Muscle layer of colon (tissue), 2 donors: Measurements from ENCODE around the gene ACER2.
A peak's percentile ranks its signal among the peaks of the same experiment; 100 is the strongest.
"Not testable (repeated sequence)": the region's sequence is repeated elsewhere in the genome, so short reads cannot be mapped to it uniquely, and the experiment has no call there.

Source experiments
- H3K27ac ChIP-seq: one replicate; pipeline ENCODE4 v1.7.0; 2013; ENCODE audit warnings: low read depth, mild to moderate bottlenecking, low read length, moderate library complexity
- H3K27me3 ChIP-seq, 2 donors: one replicate each; pipeline ENCODE4 v1.7.0; 2013; ENCODE audit warnings: low read length in 2 of 2, mild to moderate bottlenecking in 2 of 2; ENCODE audit not compliant: insufficient read depth in 2 of 2, control insufficient read depth in 1 of 2
- H3K36me3 ChIP-seq: one replicate; pipeline ENCODE4 v1.7.0; 2013; ENCODE audit warnings: mild to moderate bottlenecking, low read length; ENCODE audit not compliant: insufficient read depth
- H3K4me1 ChIP-seq: one replicate; pipeline ENCODE4 v1.7.0; 2013; ENCODE audit warnings: mild to moderate bottlenecking, low read length; ENCODE audit not compliant: insufficient read depth
- H3K4me3 ChIP-seq, 2 donors: one replicate each; pipeline ENCODE4 v1.7.0; 2013; ENCODE audit warnings: low read length in 2 of 2, low read depth in 1 of 2, mild to moderate bottlenecking in 1 of 2, moderate library complexity in 1 of 2
- H3K9ac ChIP-seq: one replicate; pipeline ENCODE4 v1.7.0; 2013; ENCODE audit warnings: low read length
- H3K9me3 ChIP-seq: one replicate; pipeline ENCODE4 v1.7.0; 2013; ENCODE audit warnings: mild to moderate bottlenecking, low read length
- donor health status: abdominal sarcoma.
- donor health status: Adenocarcinoma of cecum.

ACER2 gene

GRCh38 chr9:19409401-19410194, 789 bp downstream of the ACER2 start:
- Histone ChIP-seq H3K4me1 (peaks cover 6% of the 10 kb centered on the region), H3K9me3 (no peaks in the 10 kb centered on the region), H3K36me3 (no peaks in the 10 kb centered on the region), H3K27ac (peak overlapping the region; percentile 76), H3K4me3 (peak overlapping the region; percentile 85 to 88), H3K9ac (peak overlapping the region; percentile 23), H3K27me3 (no peaks in the 10 kb centered on the region)

GRCh38 chr9:19410195-19410503, 1.3 kb downstream of the ACER2 start:
- Histone ChIP-seq H3K4me3 (peak overlapping the region in 1 of 2 donors; percentile 85), H3K9ac (no peak overlapping the region), H3K27me3 (no peaks in the 10 kb centered on the region), H3K36me3 (no peaks in the 10 kb centered on the region), H3K27ac (no peak overlapping the region), H3K9me3 (no peaks in the 10 kb centered on the region), H3K4me1 (peaks cover 6% of the 10 kb centered on the region)

- H3K27ac ChIP-seq = no peak overlapping the region
- H3K9ac ChIP-seq = no peak overlapping the region
- H3K4me3 ChIP-seq = no peak overlapping the region
- H3K9me3 ChIP-seq = no peaks in the 10 kb centered on the region
- H3K27me3 ChIP-seq = no peaks in the 10 kb centered on the region
- no peaks in the 10 kb centered on the region for H3K36me3 ChIP-seq
- H3K4me1 ChIP-seq = peaks cover 6% of the 10 kb centered on the region
These were observed 1.8 kb downstream of the ACER2 start for GRCh38 chr9:19410594-19410993.

GRCh38 chr9:19411316-19411715, 2.5 kb downstream of the ACER2 start:
- no peak overlapping the region for H3K4me3 ChIP-seq
- H3K36me3 ChIP-seq = no peaks in the 10 kb centered on the region
- no peaks in the 10 kb centered on the region for H3K27me3 ChIP-seq
- no peak overlapping the region for H3K9ac ChIP-seq
- H3K4me1 ChIP-seq = peaks cover 6% of the 10 kb centered on the region
- H3K9me3 ChIP-seq = no peaks in the 10 kb centered on the region
- H3K27ac ChIP-seq = no peak overlapping the region

GRCh38 chr9:19413456-19413855, 4.6 kb downstream of the ACER2 start:
- H3K9me3 ChIP-seq, H3K4me1 ChIP-seq, H3K9ac ChIP-seq, H3K27ac ChIP-seq, H3K4me3 ChIP-seq, H3K36me3 ChIP-seq, H3K27me3 ChIP-seq: not testable (repeated sequence)

GRCh38 chr9:19416143-19416542, 7.3 kb downstream of the ACER2 start:
- Histone ChIP-seq H3K9me3 (no peaks in the 10 kb centered on the region), H3K27ac (no peak overlapping the region), H3K9ac (no peak overlapping the region), H3K4me3 (no peak overlapping the region), H3K27me3 (no peaks in the 10 kb centered on the region), H3K4me1 (no peaks in the 10 kb centered on the region), H3K36me3 (no peaks in the 10 kb centered on the region)

GRCh38 chr9:19420877-19421276, 12.1 kb downstream of the ACER2 start:
- no peaks in the 10 kb centered on the region for H3K27me3 ChIP-seq
- no peak overlapping the region for H3K9ac ChIP-seq
- peaks cover 5% of the 10 kb centered on the region for H3K36me3 ChIP-seq
- H3K4me3 ChIP-seq = no peak overlapping the region
- no peak overlapping the region for H3K27ac ChIP-seq
- H3K4me1 ChIP-seq = no peaks in the 10 kb centered on the region
- no peaks in the 10 kb centered on the region for H3K9me3 ChIP-seq

- H3K27me3 ChIP-seq = no peaks in the 10 kb centered on the region
- no peak overlapping the region for H3K4me3 ChIP-seq
- no peak overlapping the region for H3K27ac ChIP-seq
- no peaks in the 10 kb centered on the region for H3K9me3 ChIP-seq
- no peak overlapping the region for H3K9ac ChIP-seq
- peaks cover 5% of the 10 kb centered on the region for H3K36me3 ChIP-seq
- H3K4me1 ChIP-seq = no peaks in the 10 kb centered on the region
These were observed 14.4 kb downstream of the ACER2 start for GRCh38 chr9:19423163-19423562.

GRCh38 chr9:19424176-19424779, 15.5 kb downstream of the ACER2 start:
- Histone ChIP-seq H3K27me3 (no peaks in the 10 kb centered on the region), H3K9ac (no peak overlapping the region), H3K4me1 (no peaks in the 10 kb centered on the region), H3K27ac (no peak overlapping the region), H3K4me3 (no peak overlapping the region), H3K36me3 (peaks cover 5% of the 10 kb centered on the region), H3K9me3 (no peaks in the 10 kb centered on the region)

- peaks cover 5% of the 10 kb centered on the region for H3K36me3 ChIP-seq
- H3K9me3 ChIP-seq = no peaks in the 10 kb centered on the region
- H3K9ac ChIP-seq = no peak overlapping the region
- H3K27ac ChIP-seq = no peak overlapping the region
- H3K4me1 ChIP-seq = no peaks in the 10 kb centered on the region
- no peak overlapping the region for H3K4me3 ChIP-seq
- H3K27me3 ChIP-seq = no peaks in the 10 kb centered on the region
These were observed 20.8 kb downstream of the ACER2 start for GRCh38 chr9:19429595-19429994.

GRCh38 chr9:19430201-19430760, 21.5 kb downstream of the ACER2 start:
- Histone ChIP-seq H3K9me3 (no peaks in the 10 kb centered on the region), H3K27me3 (no peaks in the 10 kb centered on the region), H3K9ac (no peak overlapping the region), H3K4me1 (no peaks in the 10 kb centered on the region), H3K4me3 (no peak overlapping the region), H3K27ac (no peak overlapping the region), H3K36me3 (no peaks in the 10 kb centered on the region)
